GM12878 (cell line): ENCODE measurements around the gene CSMD2. TPM values are rescaled to one million over a fixed set of nuclear protein-coding genes. Genes with fewer than 3 reads are reported as not detected.

Experiments used
- ATAC-seq: fragments of 200-7000 bp; cut with Tn5 transposase; 3 replicates; pipeline ENCODE4 v1.9.1; 2020; ENCODE audit warnings: mild to moderate bottlenecking, moderate library complexity
- BruUV-seq: library from RNA; stranded (reverse); fragments of 400-500 nt; replicated peaks from 2 replicates; lab custom pipeline; 2021; lab: Mats Ljungman, UMichigan
- CTCF ChIA-PET: fragments of 300-600 bp; sonication (Branson Sonifier 250); formaldehyde crosslinking; extraction: SDS; loops from one replicate; lab custom pipeline; 2021; ENCODE audit warnings: inconsistent platforms; lab: Yijun Ruan, JAX
- POLR2A ChIA-PET: fragments of 350-600 bp; formaldehyde crosslinking; extraction: SDS; loops from one replicate; lab custom pipeline; 2021; ENCODE audit warnings: inconsistent platforms; lab: Charles Lee
- RAD21 ChIA-PET: fragments of 300-600 bp; sonication (Branson Sonifier 250); formaldehyde crosslinking; loops from one replicate; lab custom pipeline; 2023; ENCODE audit warnings: antibody characterized with exemption; ENCODE audit not compliant: unreplicated experiment; lab: Charles Lee
- SMC1A ChIA-PET: fragments of 300-600 bp; sonication (Branson Sonifier 250); formaldehyde crosslinking; loops from one replicate; lab custom pipeline; 2023; ENCODE audit not compliant: unreplicated experiment, uncharacterized antibody; lab: Charles Lee
- DNase-seq: peaks from one replicate; pipeline ENCODE4 v3.0.0-alpha.2; 2011; ENCODE audit warnings: low read depth, low spot score
- FAIRE-seq: peaks from 3 replicates; lab custom pipeline; 2011; peaks lifted over from hg19 to GRCh38; lab: Jason Lieb, UNC
- H2AFZ ChIP-seq: 2 replicates; pipeline ENCODE4 v1.6.0; 2011; ENCODE audit warnings: low read depth, low read length, control low read depth; ENCODE audit not compliant: control insufficient read depth
- H3K27ac ChIP-seq: 2 replicates; pipeline ENCODE4 v1.5.1; 2011; ENCODE audit warnings: control low read depth; ENCODE audit not compliant: control insufficient read depth, insufficient read depth
- H3K27me3 ChIP-seq, 2 experiments: replicated peaks in 1 of 2; 2 replicates each; pipeline versions ENCODE4 v1.6.0 to v1.6.1; 2011; ENCODE audit warnings: low read length in 1 of 2; ENCODE audit not compliant: control insufficient read depth in 2 of 2, insufficient read depth in 2 of 2
- H3K36me3 ChIP-seq, 2 experiments: 2 replicates each; pipeline ENCODE4 v1.5.1; 2011; ENCODE audit warnings: low read length in 1 of 2; ENCODE audit not compliant: control insufficient read depth in 2 of 2, insufficient read depth in 2 of 2
- H3K4me1 ChIP-seq: 2 replicates; pipeline ENCODE4 v1.6.1; 2011; ENCODE audit warnings: mild to moderate bottlenecking, low read length, moderate library complexity, mixed read lengths; ENCODE audit not compliant: control insufficient read depth, insufficient read depth
- H3K4me2 ChIP-seq: 2 replicates; pipeline ENCODE4 v1.6.0; 2011; ENCODE audit warnings: control low read depth; ENCODE audit not compliant: control insufficient read depth, insufficient read depth
- H3K4me3 ChIP-seq: fragments of 200-600 bp; sonication (generic); 2 replicates; pipeline ENCODE4 v1.5.1; 2016
- H3K79me2 ChIP-seq: 2 replicates; pipeline ENCODE4 v1.6.0; 2011; ENCODE audit warnings: low read length; ENCODE audit not compliant: control insufficient read depth, insufficient read depth
- H3K9ac ChIP-seq: 2 replicates; pipeline ENCODE4 v1.8.0; 2011; ENCODE audit warnings: low read length, control low read depth, mixed read lengths; ENCODE audit not compliant: control insufficient read depth, insufficient read depth
- H3K9me3 ChIP-seq: replicated peaks from 3 replicates; pipeline ENCODE4 v1.5.1; 2011; ENCODE audit warnings: mild to moderate bottlenecking, low read length; ENCODE audit not compliant: control insufficient read depth, insufficient read depth
- H4K20me1 ChIP-seq: 2 replicates; pipeline ENCODE4 v1.6.0; 2011; ENCODE audit not compliant: control insufficient read depth, insufficient read depth
- BCL11A ChIP-seq: IDR thresholded peaks from 2 replicates; pipeline ENCODE4 v1.6.1; 2011; ENCODE audit warnings: low read depth, low read length
- CBX5 ChIP-seq: sonication (generic); IDR thresholded peaks from 2 replicates; pipeline ENCODE4 v1.6.1; 2016; ENCODE audit warnings: low read depth, moderate library complexity, mild to moderate bottlenecking, inconsistent platforms
- CREM ChIP-seq: IDR thresholded peaks from 2 replicates; pipeline ENCODE4 v1.6.1; 2014; ENCODE audit warnings: antibody characterized with exemption, low read depth
- DPF2 ChIP-seq: fragments of 450-650 bp; IDR thresholded peaks from 2 replicates; pipeline ENCODE4 v1.6.1; 2017; ENCODE audit warnings: mild to moderate bottlenecking
- IKZF2 ChIP-seq, 2 experiments: fragments of 450-650 bp; IDR thresholded peaks; 2 replicates each; pipeline ENCODE4 v1.6.1; 2017; ENCODE audit warnings: mild to moderate bottlenecking in 2 of 2, moderate library complexity in 2 of 2
- KLF5 ChIP-seq: fragments of 450-650 bp; IDR thresholded peaks from 2 replicates; pipeline ENCODE4 v1.6.1; 2014; ENCODE audit warnings: mild to moderate bottlenecking; ENCODE audit not compliant: partially characterized antibody
- LARP7 ChIP-seq: fragments of 450-650 bp; IDR thresholded peaks from 2 replicates; pipeline ENCODE4 v1.6.1; 2017; ENCODE audit warnings: mild to moderate bottlenecking
- MAX ChIP-seq: IDR thresholded peaks from 2 replicates; pipeline ENCODE4 v1.6.1; 2012; ENCODE audit warnings: low read depth, low read length, improper control_type of control experiment
- NFXL1 ChIP-seq: fragments of 450-650 bp; IDR thresholded peaks from 2 replicates; pipeline ENCODE4 v1.6.1; 2017; ENCODE audit warnings: antibody characterized with exemption, mild to moderate bottlenecking, borderline replicate concordance
- POU2F2 ChIP-seq: IDR thresholded peaks from 3 replicates; pipeline ENCODE4 v1.6.1; 2011; ENCODE audit warnings: low read depth, mild to moderate bottlenecking, low read length, borderline replicate concordance
- RB1 ChIP-seq: fragments of 450-650 bp; formaldehyde crosslinking; IDR thresholded peaks from 2 replicates; pipeline ENCODE4 v1.6.1; 2017; ENCODE audit warnings: mild to moderate bottlenecking, borderline replicate concordance
- SMAD1 ChIP-seq: fragments of 450-650 bp; IDR thresholded peaks from 2 replicates; pipeline ENCODE4 v1.6.1; 2018; ENCODE audit warnings: mild to moderate bottlenecking, low read depth; ENCODE audit not compliant: partially characterized antibody
- SP1 ChIP-seq: IDR thresholded peaks from one replicate; pipeline ENCODE4 v1.6.1; 2011; ENCODE audit warnings: low read depth, low read length
- SREBF1 ChIP-seq: IDR thresholded peaks from 2 replicates; pipeline ENCODE4 v1.6.1; 2012; ENCODE audit warnings: mild to moderate bottlenecking, low read length
- TARDBP ChIP-seq: IDR thresholded peaks from 2 replicates; pipeline ENCODE4 v1.6.1; 2016; ENCODE audit warnings: borderline replicate concordance
- TCF12 ChIP-seq: IDR thresholded peaks from 2 replicates; pipeline ENCODE4 v1.6.1; 2011; ENCODE audit warnings: low read depth, mild to moderate bottlenecking, low read length
- ZBTB33 ChIP-seq: fragments of 450-650 bp; IDR thresholded peaks from 2 replicates; pipeline ENCODE4 v1.6.1; 2017; ENCODE audit warnings: mild to moderate bottlenecking
- ZBTB4 ChIP-seq: fragments of 450-650 bp; formaldehyde crosslinking; IDR thresholded peaks from 2 replicates; pipeline ENCODE4 v1.4.0; 2022; ENCODE audit warnings: mild to moderate bottlenecking, moderate library complexity
- ZNF217 ChIP-seq: fragments of 450-650 bp; IDR thresholded peaks from 2 replicates; pipeline ENCODE4 v1.6.1; 2017; ENCODE audit warnings: antibody characterized with exemption, mild to moderate bottlenecking
- WGBS: methylation state at CpG from one replicate; pipeline ENCODE4 v1.1.6; 2016; ENCODE audit warnings: low lambda C conversion rate; ENCODE audit not compliant: insufficient replicate concordance, insufficient coverage; ENCODE audit errors: missing lambda C conversion rate; 5-methylcytosine and 5-hydroxymethylcytosine counted together
- in situ Hi-C: fragments of 300-500 bp; cut with MboI; formaldehyde crosslinking; loops from 9 replicates; pipeline ENCODE4 v1.14.3; 2018; ENCODE audit warnings: mixed read lengths
- intact Hi-C: fragments of 100-400 bp; cut with micrococcal nuclease; formaldehyde crosslinking; loops from one replicate; pipeline ENCODE4 v1.14.2; 2022; ENCODE audit not compliant: unreplicated experiment
- polyA plus RNA-seq, 11 experiments: library from polyadenylated mRNA; depleted of rRNA in 4 of 11; unstranded in 6 of 11; stranded (reverse) in 5 of 11; fragments of >200 nt; fragmentation: Nextera tagmentation in 4 of 11; fragmentation: Illumina TruSeq in 1 of 11; extraction: Ambion mirVana in 4 of 11; extraction: Trizol in 1 of 11; gene quantifications; 1 replicate in 1 of 11; 2 replicates in 10 of 11; pipeline versions ENCODE4 v1.2.1 to v1.2.3, GENCODE V29; 2011 to 2016; ENCODE audit warnings: inconsistent platforms in 2 of 11, missing spikeins in 2 of 11, low read depth in 1 of 11
- total RNA-seq, 4 experiments: library from RNA; depleted of rRNA in 3 of 4; stranded (reverse); fragments of >200 nt in 3 of 4; fragmentation: Illumina TruSeq in 1 of 4; extraction: Trizol in 1 of 4; gene quantifications; 2 replicates each; pipeline versions ENCODE4 v1.2.1 to v1.2.3, GENCODE V29; 2013 to 2021
- TF ChIP-seq, protein P1 (sequence below): fragments of 450-650 bp; IDR thresholded peaks from 2 replicates; pipeline ENCODE4 v1.6.1; 2016; ENCODE audit warnings: mild to moderate bottlenecking

Gene CSMD2
- total and polyA plus RNA-seq, 10 of the 15 experiments (the other 5 are each of a cell fraction or from before 2014, with no cell fraction given), result under 0.01 TPM; not detected in 9

- H3K4me2 ChIP-seq, result no peak overlapping the region
- WGBS, result under 1% methylated on average over 8 of the region's 8 CpGs
- H4K20me1 ChIP-seq, result no peaks in the 10 kb centered on the region
- H3K4me1 ChIP-seq, result no peaks in the 10 kb centered on the region
- H3K36me3 ChIP-seq, result no peaks in the 10 kb centered on the region
- in situ Hi-C loops (no loop called here), intact Hi-C loops (no loop called here)
- BruUV-seq, result no TSS peak
- peaks cover 0 to 5% of the 10 kb centered on the region in 2 experiments; a peak in 2 of 4 replicates for H3K27me3 ChIP-seq
- no peak overlapping the region for H2AFZ ChIP-seq
- ChIA-PET CTCF (interaction anchor here (0.5 kb wide), 1 partner anchor 19 kb away, joined by 3 read pairs; no protein-coding TSS in a partner anchor), SMC1A (interaction anchor here (1.1 kb wide), 1 partner anchor 14 kb away, joined by 3 read pairs; no protein-coding TSS in a partner anchor), RAD21 (no interaction called here), POLR2A (no interaction called here)
- H3K79me2 ChIP-seq, result no peaks in the 10 kb centered on the region
- H3K27ac ChIP-seq, result no peak overlapping the region
- DNase-seq (no peak), FAIRE-seq (no peak), ATAC-seq (no peak)
- H3K9ac ChIP-seq, result no peak overlapping the region
- H3K4me3 ChIP-seq, result no peak overlapping the region
- TF ChIP-seq SMAD1 (no peak), MAX (no peak), ZNF217 (no peak), SREBF1 (no peak), LARP7 (no peak), IKZF2 (IDR thresholded peaks at IDR 0.05) (no peak), NFXL1 (no peak), CREM (no peak), TCF12 (no peak), BCL11A (no peak), SP1 (no peak), DPF2 (no peak), ZBTB4 (CRISPR knock-in tag) (no peak), CBX5 (no peak), POU2F2 (no peak), RB1 (no peak), KLF5 (no peak), ZBTB33 (no peak), TARDBP (no peak)
- TF ChIP-seq, protein P1, sequence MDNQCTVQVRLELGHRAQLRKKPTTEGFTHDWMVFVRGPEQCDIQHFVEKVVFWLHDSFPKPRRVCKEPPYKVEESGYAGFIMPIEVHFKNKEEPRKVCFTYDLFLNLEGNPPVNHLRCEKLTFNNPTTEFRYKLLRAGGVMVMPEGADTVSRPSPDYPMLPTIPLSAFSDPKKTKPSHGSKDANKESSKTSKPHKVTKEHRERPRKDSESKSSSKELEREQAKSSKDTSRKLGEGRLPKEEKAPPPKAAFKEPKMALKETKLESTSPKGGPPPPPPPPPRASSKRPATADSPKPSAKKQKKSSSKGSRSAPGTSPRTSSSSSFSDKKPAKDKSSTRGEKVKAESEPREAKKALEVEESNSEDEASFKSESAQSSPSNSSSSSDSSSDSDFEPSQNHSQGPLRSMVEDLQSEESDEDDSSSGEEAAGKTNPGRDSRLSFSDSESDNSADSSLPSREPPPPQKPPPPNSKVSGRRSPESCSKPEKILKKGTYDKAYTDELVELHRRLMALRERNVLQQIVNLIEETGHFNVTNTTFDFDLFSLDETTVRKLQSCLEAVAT, result no peak
- no peaks in the 10 kb centered on the region for H3K9me3 ChIP-seq
These were observed 504.1 kb downstream of the CSMD2 start for GRCh38 chr1:33660956-33661355.
